ENCODE data around the gene AGAP1. TPM values are rescaled to one million over a fixed set of nuclear protein-coding genes. Genes with fewer than 3 reads are reported as not detected.
"Not testable (repeated sequence)": the region's sequence is repeated elsewhere in the genome, so short reads cannot be mapped to it uniquely, and the experiment has no call there.

AGAP1 gene
- total and polyA plus RNA-seq, 4 donors = 2.0 to 8.5 (median 5.4) TPM

DNA sequence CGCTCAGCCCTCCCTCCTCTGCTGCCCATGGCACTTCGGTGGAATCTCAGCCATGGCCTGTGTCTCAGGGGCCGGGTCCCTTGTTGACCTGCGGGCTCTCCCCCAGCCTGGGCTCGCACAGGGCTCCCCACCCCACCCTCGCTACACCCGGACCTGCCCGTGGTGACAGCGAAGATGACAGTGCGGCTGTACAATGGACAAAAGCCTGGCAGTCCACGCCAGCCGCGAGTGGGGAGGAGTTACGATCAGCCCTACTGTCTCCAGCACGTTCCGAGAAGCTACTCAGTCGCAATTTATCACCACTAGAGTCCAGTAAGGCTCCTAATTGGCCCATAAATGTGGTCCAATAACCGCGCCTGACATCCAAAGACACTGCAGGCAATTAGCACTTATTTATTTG lies 642.7 kb downstream of the AGAP1 start:
- Histone ChIP-seq H3K27me3 (ENCODE audit: control insufficient read depth in 4 of 4, insufficient read depth in 4 of 4, low read length in 3 of 4) (no peaks in the 10 kb centered on the region), H3K4me1 (ENCODE audit: control insufficient read depth in 4 of 4, insufficient read depth in 4 of 4, low read length in 3 of 4) (no peaks in the 10 kb centered on the region), H3K9ac (ENCODE audit: low read depth in 1 of 2, low read length in 2 of 2) (no peak overlapping the region), H3K27ac (ENCODE audit: low read depth in 1 of 2, low read length in 2 of 2) (no peak overlapping the region), H3K4me3 (ENCODE audit: low read depth in 1 of 3, low read length in 3 of 3) (no peak overlapping the region), H3K36me3 (ENCODE audit: control insufficient read depth in 4 of 4, insufficient read depth in 3 of 4, low read depth in 1 of 4, low read length in 3 of 4) (no peaks in the 10 kb centered on the region), H3K9me3 (ENCODE audit: control insufficient read depth in 4 of 4, low read length in 3 of 4) (peaks cover 0 to 2% (median 0%) of the 10 kb centered on the region in 4 donors)
- no peak for DNase-seq (ENCODE audit: low spot score)
- 86% methylated on average over 19 of the region's 19 CpGs for WGBS
- no peak for TF ChIP-seq TAF1 (conservative IDR thresholded peaks at IDR 0.05)

DNA sequence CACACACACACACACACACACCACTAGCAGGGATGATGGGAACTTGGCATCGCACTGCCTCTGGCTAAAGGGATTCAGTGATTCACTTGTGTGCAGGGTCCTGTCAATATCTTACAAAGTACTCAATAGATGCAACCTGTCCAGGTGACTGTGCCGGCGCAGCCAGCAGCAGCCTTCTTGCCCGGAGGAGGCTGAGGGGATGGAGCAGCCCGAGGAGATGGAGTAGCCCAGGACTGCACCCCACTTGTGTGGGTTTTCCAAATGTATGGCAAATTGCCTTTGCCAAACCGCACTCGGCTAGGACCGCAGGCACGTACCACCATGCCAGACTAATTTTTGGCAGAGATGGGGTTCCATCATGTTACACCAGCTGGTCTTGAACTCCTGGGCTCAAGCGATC lies 643.2 kb downstream of the AGAP1 start:
- no peak for TF ChIP-seq NR2F2 (IDR thresholded peaks at IDR 0.05)
- TF ChIP-seq GABPA (IDR thresholded peaks at IDR 0.05 in 1 of 2, conservative IDR thresholded peaks at IDR 0.05 in 1 of 2) = no peak
- no peak for TF ChIP-seq FOXA1 (IDR thresholded peaks at IDR 0.05)
- TF ChIP-seq HNF4A (conservative IDR thresholded peaks at IDR 0.05) = no peak
- no peak for TF ChIP-seq RAD21 (IDR thresholded peaks at IDR 0.05)
- no peak for TF ChIP-seq SP1 (IDR thresholded peaks at IDR 0.05)
- TF ChIP-seq HNF4G (IDR thresholded peaks at IDR 0.05) = no peak
- TF ChIP-seq, protein P1, sequence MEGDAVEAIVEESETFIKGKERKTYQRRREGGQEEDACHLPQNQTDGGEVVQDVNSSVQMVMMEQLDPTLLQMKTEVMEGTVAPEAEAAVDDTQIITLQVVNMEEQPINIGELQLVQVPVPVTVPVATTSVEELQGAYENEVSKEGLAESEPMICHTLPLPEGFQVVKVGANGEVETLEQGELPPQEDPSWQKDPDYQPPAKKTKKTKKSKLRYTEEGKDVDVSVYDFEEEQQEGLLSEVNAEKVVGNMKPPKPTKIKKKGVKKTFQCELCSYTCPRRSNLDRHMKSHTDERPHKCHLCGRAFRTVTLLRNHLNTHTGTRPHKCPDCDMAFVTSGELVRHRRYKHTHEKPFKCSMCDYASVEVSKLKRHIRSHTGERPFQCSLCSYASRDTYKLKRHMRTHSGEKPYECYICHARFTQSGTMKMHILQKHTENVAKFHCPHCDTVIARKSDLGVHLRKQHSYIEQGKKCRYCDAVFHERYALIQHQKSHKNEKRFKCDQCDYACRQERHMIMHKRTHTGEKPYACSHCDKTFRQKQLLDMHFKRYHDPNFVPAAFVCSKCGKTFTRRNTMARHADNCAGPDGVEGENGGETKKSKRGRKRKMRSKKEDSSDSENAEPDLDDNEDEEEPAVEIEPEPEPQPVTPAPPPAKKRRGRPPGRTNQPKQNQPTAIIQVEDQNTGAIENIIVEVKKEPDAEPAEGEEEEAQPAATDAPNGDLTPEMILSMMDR (IDR thresholded peaks at IDR 0.05; ENCODE audit: low read depth, low read length, missing input control) = no peak
- no peak for TF ChIP-seq JUND (IDR thresholded peaks at IDR 0.05)
- Histone ChIP-seq H3K36me3 (ENCODE audit: control insufficient read depth in 4 of 4, insufficient read depth in 3 of 4, low read depth in 1 of 4, low read length in 3 of 4) (no peaks in the 10 kb centered on the region), H3K4me3 (ENCODE audit: low read depth in 1 of 3, low read length in 3 of 3) (no peak overlapping the region), H3K9me3 (ENCODE audit: control insufficient read depth in 4 of 4, low read length in 3 of 4) (peaks cover 0 to 2% (median 0%) of the 10 kb centered on the region in 4 donors), H3K4me1 (ENCODE audit: control insufficient read depth in 4 of 4, insufficient read depth in 4 of 4, low read length in 3 of 4) (no peaks in the 10 kb centered on the region), H3K9ac (ENCODE audit: low read depth in 1 of 2, low read length in 2 of 2) (no peak overlapping the region), H3K27ac (ENCODE audit: low read depth in 1 of 2, low read length in 2 of 2) (no peak overlapping the region), H3K27me3 (ENCODE audit: control insufficient read depth in 4 of 4, insufficient read depth in 4 of 4, low read length in 3 of 4) (no peaks in the 10 kb centered on the region)
- WGBS = 95% methylated on average over 10 of the region's 10 CpGs
- DNase-seq (ENCODE audit: low spot score) = no peak

DNA sequence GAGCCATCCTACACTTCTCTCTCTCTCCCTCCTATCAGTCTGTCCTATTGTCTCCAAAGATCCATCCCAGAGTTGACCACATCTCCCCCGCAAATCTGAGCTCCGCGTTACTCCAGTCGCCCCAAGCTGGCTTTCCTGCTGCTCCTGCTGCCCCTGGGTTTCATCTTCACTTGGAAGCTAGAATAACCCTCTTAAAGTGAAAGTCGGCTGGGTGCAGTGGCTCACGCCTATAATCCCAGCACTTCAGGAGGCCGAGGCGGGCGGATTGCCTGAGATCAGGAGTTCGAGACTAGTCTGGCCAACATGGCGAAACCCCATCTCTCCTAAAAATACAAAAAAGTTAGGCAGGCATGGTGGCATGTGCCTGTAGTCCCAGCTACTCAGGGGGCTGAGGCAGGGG lies 647.8 kb downstream of the AGAP1 start:
- not testable (repeated sequence) for H3K27ac ChIP-seq (ENCODE audit: low read depth in 1 of 2, low read length in 2 of 2); H3K4me3 ChIP-seq (ENCODE audit: low read depth in 1 of 3, low read length in 3 of 3); DNase-seq (ENCODE audit: low spot score); H3K27me3 ChIP-seq (ENCODE audit: control insufficient read depth in 4 of 4, insufficient read depth in 4 of 4, low read length in 3 of 4); H3K9me3 ChIP-seq (ENCODE audit: control insufficient read depth in 4 of 4, low read length in 3 of 4); H3K4me1 ChIP-seq (ENCODE audit: control insufficient read depth in 4 of 4, insufficient read depth in 4 of 4, low read length in 3 of 4); H3K36me3 ChIP-seq (ENCODE audit: control insufficient read depth in 4 of 4, insufficient read depth in 3 of 4, low read depth in 1 of 4, low read length in 3 of 4); H3K9ac ChIP-seq (ENCODE audit: low read depth in 1 of 2, low read length in 2 of 2)
- 88% methylated on average over 11 of the region's 11 CpGs for WGBS

DNA sequence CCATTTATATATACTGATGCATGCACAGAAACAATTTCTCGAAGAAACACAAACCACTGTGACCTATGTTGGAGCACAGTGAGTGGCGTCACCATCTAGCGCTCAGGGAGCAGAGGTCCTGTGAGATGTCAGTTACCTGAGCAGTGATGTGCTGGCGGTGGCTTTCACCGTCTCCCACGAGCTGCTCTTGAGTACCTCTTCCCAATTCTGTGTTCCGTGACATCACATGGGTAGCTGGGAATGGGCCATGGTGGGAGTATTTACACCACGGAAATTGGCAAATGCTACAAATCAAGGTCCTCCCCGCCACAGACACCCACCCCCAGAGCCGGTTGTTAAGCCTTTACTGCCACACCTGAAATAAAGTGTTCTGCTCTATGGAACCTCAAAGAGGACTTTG lies 650.0 kb downstream of the AGAP1 start:
- no peak for DNase-seq (ENCODE audit: low spot score)
- H3K4me3 ChIP-seq (ENCODE audit: low read depth in 1 of 3, low read length in 3 of 3) = no peak overlapping the region
- H3K27me3 ChIP-seq (ENCODE audit: control insufficient read depth in 4 of 4, insufficient read depth in 4 of 4, low read length in 3 of 4) = no peaks in the 10 kb centered on the region
- H3K9me3 ChIP-seq (ENCODE audit: control insufficient read depth in 4 of 4, low read length in 3 of 4) = peaks cover 0 to 2% (median 0%) of the 10 kb centered on the region in 4 donors
- H3K27ac ChIP-seq (ENCODE audit: low read depth in 1 of 2, low read length in 2 of 2) = no peak overlapping the region
- no peaks in the 10 kb centered on the region for H3K4me1 ChIP-seq (ENCODE audit: control insufficient read depth in 4 of 4, insufficient read depth in 4 of 4, low read length in 3 of 4)
- H3K36me3 ChIP-seq (ENCODE audit: control insufficient read depth in 4 of 4, insufficient read depth in 3 of 4, low read depth in 1 of 4, low read length in 3 of 4) = no peaks in the 10 kb centered on the region
- H3K9ac ChIP-seq (ENCODE audit: low read depth in 1 of 2, low read length in 2 of 2) = no peak overlapping the region
- WGBS = 88% methylated on average over 10 of the region's 10 CpGs
- TF ChIP-seq SP1 (IDR thresholded peaks at IDR 0.05) (no peak), FOXA2 (IDR thresholded peaks at IDR 0.05) (no peak), TAF1 (conservative IDR thresholded peaks at IDR 0.05) (no peak), YY1 (IDR thresholded peaks at IDR 0.05) (no peak), EGR1 (IDR thresholded peaks at IDR 0.05; ENCODE audit: low read depth in 2 of 2) (no peak), GABPA (IDR thresholded peaks at IDR 0.05 in 1 of 2, conservative IDR thresholded peaks at IDR 0.05 in 1 of 2) (no peak), HNF4G (IDR thresholded peaks at IDR 0.05) (no peak), JUND (IDR thresholded peaks at IDR 0.05) (no peak)
- TF ChIP-seq, protein P1 (IDR thresholded peaks at IDR 0.05; ENCODE audit: low read depth, low read length, missing input control) = no peak
- TF ChIP-seq, protein P2, sequence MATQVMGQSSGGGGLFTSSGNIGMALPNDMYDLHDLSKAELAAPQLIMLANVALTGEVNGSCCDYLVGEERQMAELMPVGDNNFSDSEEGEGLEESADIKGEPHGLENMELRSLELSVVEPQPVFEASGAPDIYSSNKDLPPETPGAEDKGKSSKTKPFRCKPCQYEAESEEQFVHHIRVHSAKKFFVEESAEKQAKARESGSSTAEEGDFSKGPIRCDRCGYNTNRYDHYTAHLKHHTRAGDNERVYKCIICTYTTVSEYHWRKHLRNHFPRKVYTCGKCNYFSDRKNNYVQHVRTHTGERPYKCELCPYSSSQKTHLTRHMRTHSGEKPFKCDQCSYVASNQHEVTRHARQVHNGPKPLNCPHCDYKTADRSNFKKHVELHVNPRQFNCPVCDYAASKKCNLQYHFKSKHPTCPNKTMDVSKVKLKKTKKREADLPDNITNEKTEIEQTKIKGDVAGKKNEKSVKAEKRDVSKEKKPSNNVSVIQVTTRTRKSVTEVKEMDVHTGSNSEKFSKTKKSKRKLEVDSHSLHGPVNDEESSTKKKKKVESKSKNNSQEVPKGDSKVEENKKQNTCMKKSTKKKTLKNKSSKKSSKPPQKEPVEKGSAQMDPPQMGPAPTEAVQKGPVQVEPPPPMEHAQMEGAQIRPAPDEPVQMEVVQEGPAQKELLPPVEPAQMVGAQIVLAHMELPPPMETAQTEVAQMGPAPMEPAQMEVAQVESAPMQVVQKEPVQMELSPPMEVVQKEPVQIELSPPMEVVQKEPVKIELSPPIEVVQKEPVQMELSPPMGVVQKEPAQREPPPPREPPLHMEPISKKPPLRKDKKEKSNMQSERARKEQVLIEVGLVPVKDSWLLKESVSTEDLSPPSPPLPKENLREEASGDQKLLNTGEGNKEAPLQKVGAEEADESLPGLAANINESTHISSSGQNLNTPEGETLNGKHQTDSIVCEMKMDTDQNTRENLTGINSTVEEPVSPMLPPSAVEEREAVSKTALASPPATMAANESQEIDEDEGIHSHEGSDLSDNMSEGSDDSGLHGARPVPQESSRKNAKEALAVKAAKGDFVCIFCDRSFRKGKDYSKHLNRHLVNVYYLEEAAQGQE (IDR thresholded peaks at IDR 0.05) = no peak
- TF ChIP-seq, protein P3, sequence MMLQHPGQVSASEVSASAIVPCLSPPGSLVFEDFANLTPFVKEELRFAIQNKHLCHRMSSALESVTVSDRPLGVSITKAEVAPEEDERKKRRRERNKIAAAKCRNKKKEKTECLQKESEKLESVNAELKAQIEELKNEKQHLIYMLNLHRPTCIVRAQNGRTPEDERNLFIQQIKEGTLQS (IDR thresholded peaks at IDR 0.05) = no peak
- TF ChIP-seq, protein P4, sequence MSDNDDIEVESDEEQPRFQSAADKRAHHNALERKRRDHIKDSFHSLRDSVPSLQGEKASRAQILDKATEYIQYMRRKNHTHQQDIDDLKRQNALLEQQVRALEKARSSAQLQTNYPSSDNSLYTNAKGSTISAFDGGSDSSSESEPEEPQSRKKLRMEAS (IDR thresholded peaks at IDR 0.05) = no peak

Data from liver (tissue), 9 donors.